Ishikawa (cell line): ENCODE measurements around the gene FAAH2.

Experiments
- EGR1 ChIP-seq: IDR thresholded peaks from 2 replicates; pipeline ENCODE4 v1.6.1; 2012
- RAD21 ChIP-seq: IDR thresholded peaks from 2 replicates; pipeline ENCODE4 v1.6.1; 2012; ENCODE audit warnings: low read depth
- TAF1 ChIP-seq: IDR thresholded peaks from 2 replicates; pipeline ENCODE4 v1.6.1; 2012; ENCODE audit warnings: low read depth, mild to moderate bottlenecking
- TCF12 ChIP-seq: IDR thresholded peaks from 2 replicates; pipeline ENCODE4 v1.6.1; 2012; ENCODE audit warnings: low read depth
- TF ChIP-seq, protein P1 (sequence below): IDR thresholded peaks from 2 replicates; pipeline ENCODE4 v1.6.1; 2012

DNA sequence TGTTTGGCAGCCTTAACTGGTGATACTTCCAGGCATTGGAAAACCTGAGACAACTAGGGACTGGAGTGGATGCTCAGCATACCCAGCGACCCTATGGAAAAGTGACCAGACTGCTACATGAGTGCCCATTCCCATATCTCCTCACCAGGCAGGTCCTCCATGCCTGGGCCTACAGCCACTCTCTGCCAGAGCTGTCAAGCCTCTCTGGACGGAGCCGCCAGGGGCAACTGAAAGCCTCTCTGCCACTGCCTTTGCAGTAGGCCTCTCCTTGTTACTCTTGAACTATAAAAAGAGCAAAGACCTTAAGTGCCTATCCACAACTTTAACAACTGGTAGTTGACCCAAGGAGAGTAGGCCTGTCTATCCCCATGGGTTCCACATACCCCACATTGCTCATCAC, 20.2 kb upstream of the FAAH2 start:
- no peak for TF ChIP-seq EGR1
- no peak for TF ChIP-seq RAD21
- TF ChIP-seq TCF12, result no peak
- TF ChIP-seq TAF1, result no peak
- TF ChIP-seq, protein P1, sequence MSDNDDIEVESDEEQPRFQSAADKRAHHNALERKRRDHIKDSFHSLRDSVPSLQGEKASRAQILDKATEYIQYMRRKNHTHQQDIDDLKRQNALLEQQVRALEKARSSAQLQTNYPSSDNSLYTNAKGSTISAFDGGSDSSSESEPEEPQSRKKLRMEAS, result no peak
